ENCODE measurements around the gene PRM1.
A peak's percentile ranks its signal among the peaks of the same experiment; 100 is the strongest.

PRM1 gene

GRCh38 chr16:11272921-11273720 is 8.0 kb downstream of the PRM1 start, which contains the start of gene PRM3:
Gene PRM3, minus strand, starts transcription at chr16:11273629. Its CDS starts 34 bp downstream, at chr16:11273595.
- DNase-seq (ENCODE audit: low read depth): no peak

- no peak for DNase-seq (ENCODE audit: low read depth)
Measured at GRCh38 chr16:11272484-11272883, 8.6 kb downstream of the PRM1 start.

- DNase-seq (ENCODE audit: low read depth): no peak
Measured at GRCh38 chr16:11271610-11272009, 9.5 kb downstream of the PRM1 start.

- DNase-seq (ENCODE audit: low read depth): no peak
Measured at GRCh38 chr16:11270602-11271162, 10.4 kb downstream of the PRM1 start.

- DNase-seq (ENCODE audit: low read depth): no peak
Measured at GRCh38 chr16:11268921-11269375, 12.2 kb downstream of the PRM1 start, which contains the start of gene TNP2. Gene TNP2, minus strand, starts transcription at chr16:11269325. Its CDS starts 63 bp downstream, at chr16:11269262.

- DNase-seq (ENCODE audit: low read depth): no peak
Measured at GRCh38 chr16:11265124-11265523, 16.0 kb downstream of the PRM1 start.

GRCh38 chr16:11264155-11264832 is 16.8 kb downstream of the PRM1 start:
- DNase-seq (ENCODE audit: low read depth): no peak

GRCh38 chr16:11263737-11264136 is 17.4 kb downstream of the PRM1 start:
- DNase-seq (ENCODE audit: low read depth): no peak

- no peak for DNase-seq (ENCODE audit: low read depth)
Measured at GRCh38 chr16:11262915-11263314, 18.2 kb downstream of the PRM1 start.

- no peak for DNase-seq (ENCODE audit: low read depth)
Measured at GRCh38 chr16:11260596-11260966, 20.5 kb downstream of the PRM1 start.

GRCh38 chr16:11259655-11260595 is 21.2 kb downstream of the PRM1 start:
- DNase-seq (ENCODE audit: low read depth): no peak

GRCh38 chr16:11258553-11259492 is 22.3 kb downstream of the PRM1 start:
- peak; percentile 25 for DNase-seq (ENCODE audit: low read depth)

GRCh38 chr16:11257131-11257938 is 23.8 kb downstream of the PRM1 start:
- peak; percentile 85 for DNase-seq (ENCODE audit: low read depth)

- DNase-seq (ENCODE audit: low read depth): peak; percentile 74
Measured at GRCh38 chr16:11256661-11257130, 24.4 kb downstream of the PRM1 start.

- peak; percentile 88 for DNase-seq (ENCODE audit: low read depth)
Measured at GRCh38 chr16:11255737-11256660, 25.1 kb downstream of the PRM1 start, which contains the start of gene SOCS1. Gene SOCS1, minus strand, starts transcription at chr16:11256204. Its CDS starts 726 bp downstream, at chr16:11255478.

GRCh38 chr16:11254913-11255736 is 26.0 kb downstream of the PRM1 start:
- DNase-seq (ENCODE audit: low read depth): peak; percentile 48

All from EH (cell line).